B cell (primary cell): Measurements from ENCODE around the gene VKORC1.

Source experiments
- CTCF ChIP-seq: fragments of 200-600 bp; IDR thresholded peaks from one replicate; pipeline ENCODE4 v1.8.0; 2022; ENCODE audit warnings: antibody characterized with exemption, mild to moderate bottlenecking
- EZH2 ChIP-seq: IDR thresholded peaks from 2 replicates; pipeline ENCODE4 v1.6.1; 2012; ENCODE audit warnings: borderline replicate concordance, low read depth, mild to moderate bottlenecking, moderate library complexity, low read length; ENCODE audit not compliant: insufficient read depth, poor library complexity, severe bottlenecking

GRCh38 chr16:31064882-31065461, 29.6 kb downstream of the VKORC1 start:
- TF ChIP-seq CTCF (no peak), EZH2 (no peak)
